ENCODE results near the gene ZBTB5. TPM values are rescaled to one million over a fixed set of nuclear protein-coding genes. Genes with fewer than 3 reads are reported as not detected.
"Not testable (repeated sequence)": the region's sequence is repeated elsewhere in the genome, so short reads cannot be mapped to it uniquely, and the experiment has no call there.

ZBTB5 gene
- total RNA-seq, 2 donors from 2014 or later, result 8.7 to 10.0 TPM

GRCh38 chr9:37414503-37414943 is 50.7 kb downstream of the ZBTB5 start:
- no peak for DNase-seq
- intact Hi-C loops (cut with DNase I, micrococcal nuclease), result no loop called here
- no peak for ATAC-seq

GRCh38 chr9:37413311-37413710 is 51.9 kb downstream of the ZBTB5 start:
- intact Hi-C loops (cut with DNase I, micrococcal nuclease), result no loop called here
- no peak for ATAC-seq

GRCh38 chr9:37412431-37413151 is 52.7 kb downstream of the ZBTB5 start:
- intact Hi-C loops (cut with DNase I, micrococcal nuclease), result no loop called here
- no peak for DNase-seq
- ATAC-seq, result no peak

More at GRCh38 chr9:37413311-37413710, 51.9 kb downstream of the ZBTB5 start:
- no peak for DNase-seq

- ATAC-seq (peak; percentile 37), DNase-seq (peak in 1 of 2 donors; percentile 23)
- intact Hi-C loops (cut with DNase I, micrococcal nuclease), result no loop called here
These were observed 54.1 kb downstream of the ZBTB5 start for GRCh38 chr9:37410969-37411785.

- DNase-seq, result no peak
- ATAC-seq, result no peak
- intact Hi-C loops (cut with DNase I, micrococcal nuclease), result no loop called here
These were observed 54.8 kb downstream of the ZBTB5 start for GRCh38 chr9:37410354-37410861.

- DNase-seq, result peak; percentile 47 to 49
- ATAC-seq, result peak; percentile 32
- intact Hi-C loops (cut with DNase I, micrococcal nuclease), result no loop called here
These were observed 56.1 kb downstream of the ZBTB5 start for GRCh38 chr9:37408933-37409710.

GRCh38 chr9:37407468-37407867 is 57.8 kb downstream of the ZBTB5 start:
- intact Hi-C loops (cut with DNase I, micrococcal nuclease), result no loop called here
- ATAC-seq (peak; percentile 53), DNase-seq (no peak)

GRCh38 chr9:37406603-37407401 is 58.4 kb downstream of the ZBTB5 start:
- intact Hi-C loops (cut with DNase I, micrococcal nuclease), result no loop called here
- DNase-seq, result no peak
- ATAC-seq, result no peak

GRCh38 chr9:37405764-37406380 is 59.4 kb downstream of the ZBTB5 start:
- intact Hi-C loops (cut with DNase I, micrococcal nuclease), result no loop called here
- DNase-seq (no peak), ATAC-seq (no peak)

- no peak for ATAC-seq
- DNase-seq, result no peak
- intact Hi-C loops (cut with DNase I, micrococcal nuclease), result no loop called here
These were observed 59.9 kb downstream of the ZBTB5 start for GRCh38 chr9:37405350-37405749.

- intact Hi-C loops (cut with DNase I, micrococcal nuclease), result no loop called here
- DNase-seq, result no peak
- no peak for ATAC-seq
These were observed 60.7 kb downstream of the ZBTB5 start for GRCh38 chr9:37404590-37404989.

- ATAC-seq (no peak), DNase-seq (no peak)
These were observed 65.9 kb downstream of the ZBTB5 start for GRCh38 chr9:37399336-37399735.

GRCh38 chr9:37398464-37399025 is 66.7 kb downstream of the ZBTB5 start:
- no peak for ATAC-seq
- intact Hi-C loops (cut with DNase I, micrococcal nuclease), result no loop called here
- DNase-seq, result no peak

More at GRCh38 chr9:37399336-37399735, 65.9 kb downstream of the ZBTB5 start:
- intact Hi-C loops (cut with DNase I, micrococcal nuclease), result no loop called here

GRCh38 chr9:37397948-37398347 is 67.3 kb downstream of the ZBTB5 start:
- DNase-seq; ATAC-seq; intact Hi-C loops (cut with DNase I, micrococcal nuclease): not testable (repeated sequence)

- no peak for ATAC-seq
These were observed 69.6 kb downstream of the ZBTB5 start for GRCh38 chr9:37395663-37396062.

GRCh38 chr9:37395229-37395628 is 70.0 kb downstream of the ZBTB5 start:
- no peak for DNase-seq
- no peak for ATAC-seq
- intact Hi-C loops (cut with DNase I, micrococcal nuclease), result no loop called here

More at GRCh38 chr9:37395663-37396062, 69.6 kb downstream of the ZBTB5 start:
- no peak for DNase-seq
- intact Hi-C loops (cut with DNase I, micrococcal nuclease), result no loop called here

- ATAC-seq (no peak), DNase-seq (no peak)
- intact Hi-C loops (cut with DNase I, micrococcal nuclease), result no loop called here
These were observed 73.0 kb downstream of the ZBTB5 start for GRCh38 chr9:37392272-37392671.

- ATAC-seq (peak; percentile 86), DNase-seq (peak; percentile 42 to 78)
- intact Hi-C loops (cut with DNase I, micrococcal nuclease), result no loop called here
These were observed 74.5 kb downstream of the ZBTB5 start for GRCh38 chr9:37390759-37391158.

All from left colon (tissue), 2 donors.